HCT116 (cell line): ENCODE data around the gene FKBP1A. TPM values are rescaled to one million over a fixed set of nuclear protein-coding genes. Genes with fewer than 3 reads are reported as not detected.

Source experiments
- ATAC-seq: fragments of 200-7000 bp; cut with Tn5 transposase; 2 replicates; pipeline ENCODE4 v1.9.1; 2020; ENCODE audit warnings: mild to moderate bottlenecking, moderate library complexity
- BruUV-seq: library from RNA; stranded (reverse); fragments of 400-500 nt; replicated peaks from 2 replicates; lab custom pipeline; 2021; lab: Mats Ljungman, UMichigan
- CTCF ChIA-PET: fragments of 300-600 bp; sonication (Branson Sonifier 250); formaldehyde crosslinking; loops from one replicate; lab custom pipeline; 2021; ENCODE audit warnings: antibody characterized with exemption; lab: Charles Lee
- POLR2A ChIA-PET: fragments of 300-600, 350-600 bp; sonication (Branson Sonifier 250); formaldehyde crosslinking; loops from one replicate; lab custom pipeline; 2021; ENCODE audit warnings: antibody characterized with exemption; lab: Charles Lee
- RAD21 ChIA-PET, 2 experiments: fragments of 300-600 bp; sonication (Branson Sonifier 250); formaldehyde crosslinking; loops; one replicate each; lab custom pipeline; 2023; ENCODE audit warnings: low total read pairs in 2 of 2; ENCODE audit not compliant: uncharacterized antibody in 2 of 2, unreplicated experiment in 2 of 2, low non-redundant PET in 1 of 2; lab: Charles Lee
- DNase-seq: peaks from one replicate; pipeline ENCODE4 v3.0.0-alpha.2; 2010; ENCODE audit warnings: low read depth, low spot score
- H2AFZ ChIP-seq: fragments of 200-600 bp; shearing (Covaris generic), sonication (generic); 2 replicates; pipeline ENCODE4 v1.6.1; 2017; ENCODE audit warnings: low read depth, mixed run types, mixed read lengths, antibody characterized with exemption, low read length; ENCODE audit not compliant: poor library complexity, severe bottlenecking
- H3K27ac ChIP-seq: 2 replicates; pipeline ENCODE4 v1.5.1; 2012; ENCODE audit warnings: low read depth, low read length
- H3K27me3 ChIP-seq: fragments of 200-600 bp; sonication (generic); 2 replicates; pipeline ENCODE4 v1.6.1; 2016; ENCODE audit warnings: mixed run types, low read length, mixed read lengths; ENCODE audit not compliant: insufficient read depth
- H3K36me3 ChIP-seq, 2 experiments: fragments of 200-500 bp in 1 of 2; fragments of 200-600 bp in 1 of 2; sonication (Bioruptor generic) in 1 of 2; sonication (generic) in 1 of 2; 2 replicates each; pipeline versions ENCODE4 v1.5.1 to v1.6.1; 2014 to 2016; ENCODE audit warnings: low read length in 2 of 2, inconsistent platforms in 1 of 2, mixed read lengths in 1 of 2, mixed run types in 1 of 2; ENCODE audit not compliant: insufficient read depth in 2 of 2, control insufficient read depth in 1 of 2
- H3K4me1 ChIP-seq, 2 experiments: fragments of 200-600 bp in 1 of 2; sonication (generic) in 1 of 2; 2 replicates each; pipeline versions ENCODE4 v1.5.1 to v1.6.1; 2012 to 2017; ENCODE audit warnings: low read length in 2 of 2, inconsistent platforms in 1 of 2, mild to moderate bottlenecking in 1 of 2, mixed read lengths in 1 of 2, mixed run types in 1 of 2, moderate library complexity in 1 of 2; ENCODE audit not compliant: insufficient read depth in 2 of 2, control insufficient read depth in 1 of 2
- H3K4me2 ChIP-seq: fragments of 200-600 bp; sonication (generic); 2 replicates; pipeline ENCODE4 v1.6.1; 2017; ENCODE audit warnings: mixed run types, low read length, mixed read lengths
- H3K4me3 ChIP-seq, 2 experiments: fragments of 200-600 bp in 1 of 2; sonication (generic) in 1 of 2; replicated peaks in 1 of 2; 2 replicates each; pipeline ENCODE4 v1.5.1; 2011 to 2016; ENCODE audit warnings: low read length in 2 of 2, control low read depth in 1 of 2, low read depth in 1 of 2, mild to moderate bottlenecking in 1 of 2, mixed read lengths in 1 of 2, mixed run types in 1 of 2
- H3K79me2 ChIP-seq: fragments of 200-600 bp; sonication (generic); 2 replicates; pipeline ENCODE4 v1.6.1; 2017; ENCODE audit warnings: mild to moderate bottlenecking, mixed run types, low read length, moderate library complexity, mixed read lengths; ENCODE audit not compliant: insufficient read depth
- H3K9ac ChIP-seq: fragments of 200-600 bp; sonication (generic); 2 replicates; pipeline ENCODE4 v1.6.1; 2016; ENCODE audit warnings: low read length, mixed read lengths
- H3K9me2 ChIP-seq: fragments of 200-600 bp; sonication (generic), shearing (Covaris generic); 2 replicates; pipeline ENCODE4 v1.6.1; 2017; ENCODE audit warnings: mixed run types, mild to moderate bottlenecking, moderate library complexity; ENCODE audit not compliant: insufficient read depth
- H3K9me3 ChIP-seq, 2 experiments: fragments of 200-500 bp in 1 of 2; fragments of 200-600 bp in 1 of 2; sonication (Bioruptor generic) in 1 of 2; sonication (generic) in 1 of 2; 2 replicates each; pipeline ENCODE4 v1.6.1; 2014 to 2017; ENCODE audit warnings: low read length in 2 of 2, mixed read lengths in 2 of 2, inconsistent platforms in 1 of 2, low read depth in 1 of 2, mild to moderate bottlenecking in 1 of 2, mixed run types in 1 of 2, moderate library complexity in 1 of 2; ENCODE audit not compliant: control insufficient read depth in 1 of 2, insufficient read depth in 1 of 2
- H4K20me1 ChIP-seq: fragments of 200-600 bp; sonication (generic), shearing (Covaris generic); 2 replicates; pipeline ENCODE4 v1.6.1; 2017; ENCODE audit warnings: mixed run types, mild to moderate bottlenecking, moderate library complexity; ENCODE audit not compliant: insufficient read depth
- CTCF ChIP-seq, 3 experiments: fragments of 200-600 bp in 1 of 3; sonication (generic) in 1 of 3; IDR thresholded peaks in 2 of 3; conservative IDR thresholded peaks in 1 of 3; 2 replicates each; pipeline ENCODE4 v1.5.1; 2012 to 2017; ENCODE audit warnings: low read depth in 2 of 3, low read length in 2 of 3, antibody characterized with exemption in 1 of 3, borderline replicate concordance in 1 of 3, control low read depth in 1 of 3, mild to moderate bottlenecking in 1 of 3, mixed read lengths in 1 of 3, mixed run types in 1 of 3, moderate library complexity in 1 of 3; ENCODE audit not compliant: insufficient read depth in 1 of 3
- MAX ChIP-seq: IDR thresholded peaks from 2 replicates; pipeline ENCODE4 v1.6.1; 2012
- REST ChIP-seq: IDR thresholded peaks from 2 replicates; pipeline ENCODE4 v1.6.1; 2012; ENCODE audit warnings: low read depth
- ZNF274 ChIP-seq: fragments of 200-500 bp; sonication (Bioruptor generic); IDR thresholded peaks from 2 replicates; pipeline ENCODE4 v1.6.1; 2014; ENCODE audit warnings: mild to moderate bottlenecking, low read depth, low read length, inconsistent platforms
- intact Hi-C: fragments of 100-400 bp; cut with micrococcal nuclease; formaldehyde crosslinking; loops from 2 replicates; pipeline ENCODE4 v1.10.0; 2022
- total RNA-seq: library from RNA; stranded (reverse); gene quantifications from one replicate; pipeline ENCODE4 v1.2.1, GENCODE V29; 2021; ENCODE audit not compliant: unreplicated experiment

The FKBP1A gene
- total RNA-seq, 1 experiment from 2014 or later, result 259 TPM

GRCh38 chr20:1327827-1328679 lies 64.8 kb downstream of the FKBP1A start:
- ChIA-PET RAD21 (interaction anchor here in 1 of 2 experiments (0.5 kb wide), 1 partner anchor 56 kb away, joined by 4 read pairs; no protein-coding TSS in a partner anchor), CTCF (interaction anchor here (0.5 kb wide), 1 partner anchor 112 kb away, joined by 3 read pairs; no protein-coding TSS in a partner anchor), POLR2A (no interaction called here)
- DNase-seq, result no peak
- BruUV-seq, result no TSS peak
- ATAC-seq, result no peak
- Histone ChIP-seq H3K4me2 (peak overlapping the region; percentile 94), H4K20me1 (no peaks in the 10 kb centered on the region), H2AFZ (no peak overlapping the region), H3K79me2 (peaks cover 76% of the 10 kb centered on the region), H3K9ac (peak overlapping the region; percentile 99), H3K27me3 (no peaks in the 10 kb centered on the region), H3K27ac (peak overlapping the region; percentile 36), H3K4me1 (peaks cover 32 to 52% of the 10 kb centered on the region in 2 experiments), H3K9me3 (no peaks in the 10 kb centered on the region), H3K9me2 (no peaks in the 10 kb centered on the region), H3K4me3 (no peak overlapping the region; a peak in 1 of 4 replicates), H3K36me3 (0 out of 4 replicates have a peak, but pooled peaks cover 0 to 3% of the 10 kb centered on the region in 2 experiments)
- TF ChIP-seq CTCF (IDR thresholded peaks at IDR 0.05 in 2 of 3, conservative IDR thresholded peaks at IDR 0.05 in 1 of 3; ENCODE audit: borderline replicate concordance in 1 of 3, insufficient read depth in 1 of 3, low read depth in 2 of 3, low read length in 2 of 3) (no peak), MAX (no peak), REST (no peak), ZNF274 (no peak)
- intact Hi-C loops, result loop anchor here (5.0 kb wide), 2 partner anchors 64 to 139 kb away; partner anchors contain the start of genes FKBP1A and NSFL1C
